HL-60 (cell line): ENCODE measurements around the gene NEAT1.
A peak's percentile ranks its signal among the peaks of the same experiment; 100 is the strongest.

Experiments used
- DNase-seq, 2 experiments: peaks; one replicate each; pipeline ENCODE4 v3.0.0-alpha.2; 2010 to 2020; ENCODE audit warnings: low read depth in 1 of 2, low spot score in 1 of 2
- H3K27ac ChIP-seq: fragments of 250-450 bp; sonication (Bioruptor Pico); replicated peaks from 2 replicates; pipeline ENCODE4 v1.5.1; 2020; ENCODE audit warnings: mild to moderate bottlenecking, moderate library complexity
- H3K27me3 ChIP-seq: fragments of 250-450 bp; sonication (Bioruptor Pico); 2 replicates; pipeline ENCODE4 v1.5.1; 2021; ENCODE audit warnings: mild to moderate bottlenecking, moderate library complexity; ENCODE audit not compliant: insufficient read depth, poor library complexity, severe bottlenecking
- H3K4me3 ChIP-seq: replicated peaks from 2 replicates; pipeline ENCODE4 v1.5.1; 2011; ENCODE audit warnings: mild to moderate bottlenecking, control low read depth, low read length; ENCODE audit not compliant: insufficient read depth
- GABPA ChIP-seq: IDR thresholded peaks from 2 replicates; pipeline ENCODE4 v1.6.1; 2012; ENCODE audit warnings: low read depth
- POLR2AphosphoS5 ChIP-seq: IDR thresholded peaks from 2 replicates; pipeline ENCODE4 v1.6.1; 2012; ENCODE audit warnings: low read depth
- SPI1 ChIP-seq: IDR thresholded peaks from 2 replicates; pipeline ENCODE4 v1.6.1; 2012; ENCODE audit warnings: low read depth, mild to moderate bottlenecking, borderline replicate concordance
- TF ChIP-seq, protein P1 (sequence below): IDR thresholded peaks from one replicate; pipeline ENCODE4 v1.5.1; 2011; ENCODE audit warnings: low read length, control low read depth, inconsistent platforms; ENCODE audit not compliant: insufficient read depth
- TF ChIP-seq, protein P2 (sequence below): IDR thresholded peaks from 2 replicates; pipeline ENCODE4 v1.6.1; 2012; ENCODE audit warnings: low read depth; ENCODE audit not compliant: insufficient replicate concordance

Gene NEAT1

DNA sequence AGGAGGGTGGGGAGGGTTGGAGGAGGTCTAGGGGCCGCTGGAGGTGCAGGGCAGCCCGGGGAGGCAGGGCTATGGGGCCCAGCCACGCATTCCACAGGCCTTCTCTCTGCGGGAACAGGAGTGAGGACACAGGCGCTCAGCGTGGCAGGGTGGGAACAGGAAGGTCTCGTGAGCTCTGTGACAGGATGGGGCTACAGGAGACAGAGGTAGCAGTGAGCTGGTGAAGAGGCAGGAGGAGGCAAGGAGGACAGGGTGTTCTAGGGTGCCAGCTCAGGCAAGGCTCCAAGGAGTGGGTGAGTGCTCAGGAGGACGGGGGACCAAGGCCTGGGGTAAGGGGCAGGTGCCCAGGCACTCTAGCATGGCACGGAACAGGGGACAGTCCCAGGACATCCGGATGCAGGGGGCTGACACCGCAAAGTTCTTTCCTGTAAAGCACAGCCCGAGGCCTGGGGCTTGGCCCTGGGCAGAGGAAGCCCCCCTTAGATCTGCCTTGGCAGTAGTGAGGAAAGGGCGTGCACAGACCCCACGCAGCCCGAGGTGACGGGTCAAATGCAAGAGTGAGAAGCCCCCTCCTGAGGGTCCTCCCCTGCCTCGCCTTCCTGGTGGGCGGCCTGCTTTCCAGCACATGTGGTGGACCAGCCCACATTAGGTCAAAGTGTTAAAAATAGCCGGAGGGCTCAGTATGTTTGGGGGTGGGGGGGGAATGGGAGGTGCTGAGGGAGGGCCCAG lies 4.7 kb upstream of the NEAT1 start:
- Histone ChIP-seq H3K27ac (peak overlapping the region; percentile 100), H3K27me3 (no peaks in the 10 kb centered on the region), H3K4me3 (peak overlapping the region; percentile 12)
- TF ChIP-seq, protein P1, sequence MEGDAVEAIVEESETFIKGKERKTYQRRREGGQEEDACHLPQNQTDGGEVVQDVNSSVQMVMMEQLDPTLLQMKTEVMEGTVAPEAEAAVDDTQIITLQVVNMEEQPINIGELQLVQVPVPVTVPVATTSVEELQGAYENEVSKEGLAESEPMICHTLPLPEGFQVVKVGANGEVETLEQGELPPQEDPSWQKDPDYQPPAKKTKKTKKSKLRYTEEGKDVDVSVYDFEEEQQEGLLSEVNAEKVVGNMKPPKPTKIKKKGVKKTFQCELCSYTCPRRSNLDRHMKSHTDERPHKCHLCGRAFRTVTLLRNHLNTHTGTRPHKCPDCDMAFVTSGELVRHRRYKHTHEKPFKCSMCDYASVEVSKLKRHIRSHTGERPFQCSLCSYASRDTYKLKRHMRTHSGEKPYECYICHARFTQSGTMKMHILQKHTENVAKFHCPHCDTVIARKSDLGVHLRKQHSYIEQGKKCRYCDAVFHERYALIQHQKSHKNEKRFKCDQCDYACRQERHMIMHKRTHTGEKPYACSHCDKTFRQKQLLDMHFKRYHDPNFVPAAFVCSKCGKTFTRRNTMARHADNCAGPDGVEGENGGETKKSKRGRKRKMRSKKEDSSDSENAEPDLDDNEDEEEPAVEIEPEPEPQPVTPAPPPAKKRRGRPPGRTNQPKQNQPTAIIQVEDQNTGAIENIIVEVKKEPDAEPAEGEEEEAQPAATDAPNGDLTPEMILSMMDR: no peak
- TF ChIP-seq POLR2AphosphoS5 (peak; percentile 12; the same call in 1 of the 2 replicates), SPI1 (no peak), GABPA (no peak)
- TF ChIP-seq, protein P2, sequence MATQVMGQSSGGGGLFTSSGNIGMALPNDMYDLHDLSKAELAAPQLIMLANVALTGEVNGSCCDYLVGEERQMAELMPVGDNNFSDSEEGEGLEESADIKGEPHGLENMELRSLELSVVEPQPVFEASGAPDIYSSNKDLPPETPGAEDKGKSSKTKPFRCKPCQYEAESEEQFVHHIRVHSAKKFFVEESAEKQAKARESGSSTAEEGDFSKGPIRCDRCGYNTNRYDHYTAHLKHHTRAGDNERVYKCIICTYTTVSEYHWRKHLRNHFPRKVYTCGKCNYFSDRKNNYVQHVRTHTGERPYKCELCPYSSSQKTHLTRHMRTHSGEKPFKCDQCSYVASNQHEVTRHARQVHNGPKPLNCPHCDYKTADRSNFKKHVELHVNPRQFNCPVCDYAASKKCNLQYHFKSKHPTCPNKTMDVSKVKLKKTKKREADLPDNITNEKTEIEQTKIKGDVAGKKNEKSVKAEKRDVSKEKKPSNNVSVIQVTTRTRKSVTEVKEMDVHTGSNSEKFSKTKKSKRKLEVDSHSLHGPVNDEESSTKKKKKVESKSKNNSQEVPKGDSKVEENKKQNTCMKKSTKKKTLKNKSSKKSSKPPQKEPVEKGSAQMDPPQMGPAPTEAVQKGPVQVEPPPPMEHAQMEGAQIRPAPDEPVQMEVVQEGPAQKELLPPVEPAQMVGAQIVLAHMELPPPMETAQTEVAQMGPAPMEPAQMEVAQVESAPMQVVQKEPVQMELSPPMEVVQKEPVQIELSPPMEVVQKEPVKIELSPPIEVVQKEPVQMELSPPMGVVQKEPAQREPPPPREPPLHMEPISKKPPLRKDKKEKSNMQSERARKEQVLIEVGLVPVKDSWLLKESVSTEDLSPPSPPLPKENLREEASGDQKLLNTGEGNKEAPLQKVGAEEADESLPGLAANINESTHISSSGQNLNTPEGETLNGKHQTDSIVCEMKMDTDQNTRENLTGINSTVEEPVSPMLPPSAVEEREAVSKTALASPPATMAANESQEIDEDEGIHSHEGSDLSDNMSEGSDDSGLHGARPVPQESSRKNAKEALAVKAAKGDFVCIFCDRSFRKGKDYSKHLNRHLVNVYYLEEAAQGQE: no peak
- peak in 1 of 2 experiments; percentile 46 for DNase-seq

DNA sequence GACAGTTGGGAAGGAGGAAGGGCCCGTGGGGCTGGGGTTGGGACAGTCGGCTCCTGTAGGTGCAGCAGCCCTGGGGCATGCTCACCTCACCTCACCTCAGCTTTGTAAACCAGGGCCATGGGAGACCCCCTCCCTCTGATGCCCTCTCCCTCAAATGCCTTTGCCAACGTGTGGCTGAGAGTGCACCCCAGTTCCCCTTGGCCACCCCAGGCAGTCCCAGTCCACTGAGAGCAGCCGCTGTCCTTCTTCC lies 4.2 kb upstream of the NEAT1 start:
- peak overlapping the region; percentile 6; the same call in 1 of the 2 replicates for H3K4me3 ChIP-seq
- TF ChIP-seq SPI1: no peak
- TF ChIP-seq, protein P2: no peak
- no peak for TF ChIP-seq GABPA
- TF ChIP-seq, protein P1: no peak
- TF ChIP-seq POLR2AphosphoS5: no peak
- no peak for DNase-seq
- no peaks in the 10 kb centered on the region for H3K27me3 ChIP-seq
- peak overlapping the region; percentile 100 for H3K27ac ChIP-seq

DNA sequence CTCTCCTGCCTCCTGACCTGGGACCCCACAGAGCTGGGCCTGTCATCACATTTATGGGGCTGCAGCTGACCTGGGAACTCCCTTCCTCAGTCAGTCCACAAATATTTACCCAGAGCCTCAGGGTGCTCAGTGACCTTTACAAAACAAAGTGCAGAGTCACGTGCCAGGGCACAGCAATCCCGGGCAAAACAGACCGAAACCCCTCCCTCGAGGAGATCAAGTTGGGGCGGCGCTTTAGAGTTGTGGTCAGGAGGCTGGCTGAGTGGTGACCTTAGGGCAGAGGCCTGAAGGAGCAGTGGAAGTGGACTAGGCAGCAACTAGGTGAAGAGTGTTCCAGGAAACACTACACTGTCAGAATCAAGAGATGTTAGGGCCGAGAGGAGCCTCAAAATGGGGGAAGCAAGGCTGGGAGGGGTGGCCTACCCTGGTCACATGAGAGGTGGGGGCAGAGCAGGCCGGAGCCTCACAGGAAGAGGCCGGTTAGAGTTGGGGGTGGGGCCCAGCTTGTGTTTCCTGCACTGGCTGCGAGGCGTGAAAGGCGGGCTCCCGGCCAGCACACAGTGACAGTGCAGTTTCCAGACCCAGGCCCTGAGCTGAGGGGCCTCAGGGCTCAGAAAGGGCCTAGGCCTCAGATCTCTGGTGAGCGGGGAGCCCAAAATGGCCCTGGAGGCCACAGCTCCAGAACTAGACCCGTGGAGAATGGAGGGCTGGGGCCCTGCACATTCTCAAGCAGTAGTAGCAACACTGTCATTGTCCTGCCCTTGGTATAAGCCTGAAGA lies 3.7 kb upstream of the NEAT1 start:
- peak; percentile 95 to 99 for DNase-seq
- no peaks in the 10 kb centered on the region for H3K27me3 ChIP-seq
- TF ChIP-seq, protein P1: no peak
- peak; percentile 75; the same call in 1 of the 2 replicates for TF ChIP-seq POLR2AphosphoS5
- peak; percentile 59 for TF ChIP-seq GABPA
- TF ChIP-seq SPI1: peak; percentile 12; the same call in 1 of the 2 replicates
- TF ChIP-seq, protein P2: peak; percentile 53
- H3K27ac ChIP-seq: peak overlapping the region; percentile 100
- peak overlapping the region; percentile 6; the same call in 1 of the 2 replicates for H3K4me3 ChIP-seq
